Gastrocnemius medialis (tissue), 4 donors: ENCODE measurements around the gene ARHGAP12. TPM values are rescaled to one million over a fixed set of nuclear protein-coding genes. Genes with fewer than 3 reads are reported as not detected.

ENCODE experiments used
- ATAC-seq, 2 donors: fragments of 150-250 bp; one replicate each; pipeline ENCODE4 v1.9.1; 2016
- DNase-seq, 2 donors: peaks; one replicate each; pipeline ENCODE4 v3.0.0-alpha.2; 2019
- H3K27ac ChIP-seq, 4 donors: fragments of 200-600 bp; sonication (generic); 1 replicate in 1 of 4; 2 replicates in 3 of 4; pipeline ENCODE4 v1.5.1; 2016 to 2018; ENCODE audit warnings: mild to moderate bottlenecking in 2 of 4, moderate library complexity in 1 of 4
- H3K27me3 ChIP-seq, 3 donors: fragments of 200-600 bp; sonication (generic) in 2 of 3; 1 replicate in 1 of 3; 2 replicates in 2 of 3; pipeline versions ENCODE4 v1.5.1 to v1.6.0; 2016 to 2019; ENCODE audit warnings: mild to moderate bottlenecking in 1 of 3, moderate library complexity in 1 of 3
- H3K36me3 ChIP-seq, 2 donors: fragments of 200-600 bp; sonication (generic) in 1 of 2; one replicate each; pipeline ENCODE4 v1.5.1; 2017 to 2018
- H3K4me1 ChIP-seq, 2 donors: fragments of 200-600 bp; sonication (generic) in 1 of 2; one replicate each; pipeline ENCODE4 v1.5.1; 2016 to 2017; ENCODE audit warnings: mild to moderate bottlenecking in 2 of 2
- H3K4me3 ChIP-seq, 4 donors: fragments of 200-600 bp; sonication (generic) in 3 of 4; 1 replicate in 1 of 4; 2 replicates in 3 of 4; pipeline ENCODE4 v1.5.1; 2016 to 2019; ENCODE audit warnings: mild to moderate bottlenecking in 2 of 4
- H3K9me3 ChIP-seq, 3 donors: fragments of 200-600 bp; sonication (generic) in 2 of 3; 1 replicate in 1 of 3; 2 replicates in 2 of 3; pipeline ENCODE4 v1.5.1; 2016 to 2019
- POLR2A ChIP-seq, 2 donors: fragments of 450-650 bp; IDR thresholded peaks; one replicate each; pipeline ENCODE4 v1.6.1; 2017; ENCODE audit warnings: antibody characterized with exemption in 2 of 2, mild to moderate bottlenecking in 2 of 2, moderate library complexity in 2 of 2
- in situ Hi-C, 4 donors: fragments of 200-750 bp; cut with MboI; loops; one replicate each; pipeline versions ENCODE4 v1.15.0 to v1.8.0; 2017; ENCODE audit warnings: low sequenced_read_pairs in 4 of 4
- intact Hi-C: fragments of 100-400 bp; cut with DNase I; formaldehyde crosslinking; loops from one replicate; pipeline ENCODE4 v1.15.1; 2023; ENCODE audit warnings: low total_unique reads
- total RNA-seq, 4 donors: library from RNA; depleted of rRNA; stranded (reverse); fragments of >200 nt; gene quantifications; one replicate each; pipeline versions ENCODE4 v1.1.0 to v1.2.3, GENCODE V29; 2016
- TF ChIP-seq, protein P1 (sequence below), 5 experiments: fragments of 450-650 bp in 3 of 5; fragments of 200-600 bp in 2 of 5; sonication (generic) in 2 of 5; IDR thresholded peaks in 4 of 5; conservative IDR thresholded peaks in 1 of 5; 1 replicate in 4 of 5; 2 replicates in 1 of 5; pipeline ENCODE4 v1.5.1; 2016 to 2019; ENCODE audit warnings: antibody characterized with exemption in 5 of 5, mild to moderate bottlenecking in 3 of 5, moderate library complexity in 3 of 5

Gene ARHGAP12
- total RNA-seq, 4 donors from 2014 or later: 17.0 to 34.3 (median 21.6) TPM

DNA sequence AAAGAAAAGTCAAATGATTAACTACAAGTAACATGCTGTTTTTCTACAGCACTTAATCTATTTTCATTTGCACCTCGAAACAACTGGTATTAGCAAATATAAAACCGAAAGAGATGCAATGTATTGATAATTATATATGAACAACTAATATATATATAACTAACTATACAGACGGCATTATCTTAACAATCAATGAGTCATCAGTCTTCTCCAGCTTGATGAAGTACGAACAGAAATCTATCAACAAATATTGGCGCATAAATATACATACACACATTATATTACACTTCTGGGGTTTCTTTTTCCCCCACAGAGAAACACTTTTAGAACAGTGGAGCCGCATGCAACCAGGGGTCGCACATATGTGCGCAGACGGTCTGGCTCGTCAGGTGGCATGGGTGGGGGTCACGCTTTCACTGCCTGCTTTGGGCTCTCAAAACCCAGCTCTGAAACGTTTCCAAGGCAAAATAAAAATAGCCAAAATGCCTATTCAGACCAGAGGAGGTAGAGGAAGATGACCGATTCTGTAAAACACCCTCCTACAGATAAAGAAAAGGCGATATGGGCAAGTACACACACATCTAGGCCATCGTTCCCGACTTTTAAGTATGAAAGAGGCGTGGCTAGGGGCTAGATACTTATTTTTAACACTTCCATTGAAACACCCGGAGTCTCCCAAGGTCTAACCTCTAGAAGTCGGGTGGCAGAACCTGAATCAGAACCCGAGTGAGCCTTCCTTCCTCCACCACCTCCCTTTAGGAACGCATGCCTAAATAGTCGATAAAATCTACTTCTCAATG is 1.7 kb downstream of the ARHGAP12 start:
- intact Hi-C loops: loop anchor here (5.0 to 10.0 kb wide), 4 partner anchors 65 to 892 kb away; partner anchors contain the start of gene ZNF438
- Histone ChIP-seq H3K9me3 (no peaks in the 10 kb centered on the region), H3K36me3 (no peaks in the 10 kb centered on the region), H3K4me1 (peaks cover 29 to 33% of the 10 kb centered on the region in 2 donors), H3K27me3 (no peaks in the 10 kb centered on the region), H3K27ac (peak overlapping the region; percentile 98), H3K4me3 (peak overlapping the region; percentile 88 to 98 (median 90))
- in situ Hi-C loops: no loop called here
- ATAC-seq (no peak), DNase-seq (no peak)
- TF ChIP-seq, protein P1, sequence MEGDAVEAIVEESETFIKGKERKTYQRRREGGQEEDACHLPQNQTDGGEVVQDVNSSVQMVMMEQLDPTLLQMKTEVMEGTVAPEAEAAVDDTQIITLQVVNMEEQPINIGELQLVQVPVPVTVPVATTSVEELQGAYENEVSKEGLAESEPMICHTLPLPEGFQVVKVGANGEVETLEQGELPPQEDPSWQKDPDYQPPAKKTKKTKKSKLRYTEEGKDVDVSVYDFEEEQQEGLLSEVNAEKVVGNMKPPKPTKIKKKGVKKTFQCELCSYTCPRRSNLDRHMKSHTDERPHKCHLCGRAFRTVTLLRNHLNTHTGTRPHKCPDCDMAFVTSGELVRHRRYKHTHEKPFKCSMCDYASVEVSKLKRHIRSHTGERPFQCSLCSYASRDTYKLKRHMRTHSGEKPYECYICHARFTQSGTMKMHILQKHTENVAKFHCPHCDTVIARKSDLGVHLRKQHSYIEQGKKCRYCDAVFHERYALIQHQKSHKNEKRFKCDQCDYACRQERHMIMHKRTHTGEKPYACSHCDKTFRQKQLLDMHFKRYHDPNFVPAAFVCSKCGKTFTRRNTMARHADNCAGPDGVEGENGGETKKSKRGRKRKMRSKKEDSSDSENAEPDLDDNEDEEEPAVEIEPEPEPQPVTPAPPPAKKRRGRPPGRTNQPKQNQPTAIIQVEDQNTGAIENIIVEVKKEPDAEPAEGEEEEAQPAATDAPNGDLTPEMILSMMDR (IDR thresholded peaks at IDR 0.05 in 4 of 5, conservative IDR thresholded peaks at IDR 0.05 in 1 of 5): no peak
- TF ChIP-seq POLR2A (IDR thresholded peaks at IDR 0.05): no peak

DNA sequence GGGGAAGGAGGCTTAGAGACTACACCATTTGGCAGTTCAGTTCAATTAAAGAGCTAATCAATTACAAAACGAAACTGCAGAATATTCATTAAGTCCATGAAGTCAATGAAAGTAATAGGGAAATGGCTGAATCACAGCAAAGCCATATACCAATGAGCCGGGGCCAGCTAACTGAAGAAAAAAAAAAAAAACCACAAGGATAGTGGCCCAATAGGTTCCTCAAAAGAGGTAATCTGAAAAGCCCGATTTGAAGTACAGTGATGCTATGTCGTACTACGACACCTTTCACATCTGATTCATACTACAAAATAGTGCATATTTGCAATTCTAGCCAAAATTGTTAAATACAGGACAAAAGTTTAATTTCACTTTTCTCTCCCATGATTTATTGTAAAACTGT is 2.5 kb downstream of the ARHGAP12 start:
- Histone ChIP-seq H3K27me3 (no peaks in the 10 kb centered on the region), H3K4me3 (no peak overlapping the region), H3K4me1 (peaks cover 29 to 33% of the 10 kb centered on the region in 2 donors), H3K27ac (peak overlapping the region in 2 of 4 donors; percentile 8 to 23), H3K9me3 (no peaks in the 10 kb centered on the region), H3K36me3 (no peaks in the 10 kb centered on the region)
- in situ Hi-C loops (no loop called here), intact Hi-C loops (loop anchor here (5.0 to 10.0 kb wide), 4 partner anchors 64 to 891 kb away; partner anchors contain the start of gene ZNF438)
- TF ChIP-seq, protein P1 (IDR thresholded peaks at IDR 0.05 in 4 of 5, conservative IDR thresholded peaks at IDR 0.05 in 1 of 5): no peak
- no peak for TF ChIP-seq POLR2A (IDR thresholded peaks at IDR 0.05)
- DNase-seq (no peak), ATAC-seq (no peak)

DNA sequence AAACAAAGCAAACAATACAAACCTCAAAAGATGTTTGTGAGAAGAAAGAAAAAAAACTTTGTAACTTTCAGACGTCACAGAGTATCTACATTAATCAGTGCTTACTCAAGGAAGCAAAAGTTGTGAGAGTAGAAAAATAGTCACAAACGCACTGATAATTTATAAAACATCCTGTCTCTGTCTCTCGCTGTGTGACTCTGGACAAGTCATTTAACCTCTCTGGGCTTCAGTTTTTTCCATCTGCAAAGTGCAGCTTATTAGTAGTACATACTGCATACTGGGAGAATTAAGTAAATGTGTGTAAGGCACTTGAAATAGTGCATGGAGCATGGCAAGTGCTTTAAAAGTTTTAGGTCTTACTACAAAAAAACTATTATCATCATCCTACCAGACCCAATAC is 3.8 kb downstream of the ARHGAP12 start:
- Histone ChIP-seq H3K27ac (no peak overlapping the region), H3K36me3 (no peaks in the 10 kb centered on the region), H3K27me3 (no peaks in the 10 kb centered on the region), H3K9me3 (no peaks in the 10 kb centered on the region), H3K4me3 (no peak overlapping the region), H3K4me1 (peaks cover 16 to 22% of the 10 kb centered on the region in 2 donors)
- no peak for DNase-seq
- no peak for ATAC-seq
- in situ Hi-C loops: no loop called here
- intact Hi-C loops: loop anchor here (5.0 to 10.0 kb wide), 4 partner anchors 63 to 890 kb away; partner anchors contain the start of gene ZNF438
- no peak for TF ChIP-seq POLR2A (IDR thresholded peaks at IDR 0.05)
- TF ChIP-seq, protein P1 (IDR thresholded peaks at IDR 0.05 in 4 of 5, conservative IDR thresholded peaks at IDR 0.05 in 1 of 5): no peak

DNA sequence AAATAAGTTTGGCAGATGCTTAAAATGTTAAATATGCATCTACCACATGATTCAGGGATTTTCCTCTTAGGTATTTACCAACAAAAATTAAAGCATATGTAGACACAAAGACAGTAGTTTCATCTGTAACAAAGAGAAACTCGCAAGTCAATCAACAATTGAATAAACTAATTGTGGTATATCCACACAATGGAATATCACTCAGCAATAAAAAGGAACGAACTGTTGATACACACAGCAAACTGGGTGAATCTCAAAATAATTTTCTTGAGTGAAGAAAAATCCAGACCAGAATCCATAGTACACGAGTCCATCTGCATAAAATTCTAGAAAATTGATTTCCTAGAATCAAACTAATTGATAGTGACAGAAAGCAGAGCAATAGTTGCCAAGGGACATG is 5.2 kb downstream of the ARHGAP12 start:
- no peak for TF ChIP-seq POLR2A (IDR thresholded peaks at IDR 0.05)
- TF ChIP-seq, protein P1 (IDR thresholded peaks at IDR 0.05 in 4 of 5, conservative IDR thresholded peaks at IDR 0.05 in 1 of 5): no peak
- ATAC-seq (no peak), DNase-seq (no peak)
- no peaks in the 10 kb centered on the region for H3K27me3 ChIP-seq
- in situ Hi-C loops: no loop called here
- H3K27ac ChIP-seq: no peak overlapping the region
- intact Hi-C loops: loop anchor here (10.0 kb wide), 1 partner anchor 889 kb away; the partner anchor contains the start of gene ZNF438
- H3K36me3 ChIP-seq: no peaks in the 10 kb centered on the region
- no peak overlapping the region for H3K4me3 ChIP-seq
- no peaks in the 10 kb centered on the region for H3K9me3 ChIP-seq
- H3K4me1 ChIP-seq: peaks cover 13 to 19% of the 10 kb centered on the region in 2 donors
